Breast epithelium (tissue), 3 donors: ENCODE results near the gene LCE1E.

ENCODE experiments used
- CTCF ChIP-seq, 3 donors: fragments of 450-650 bp; IDR thresholded peaks; one replicate each; pipeline ENCODE4 v1.5.1; 2016 to 2017; ENCODE audit warnings: antibody characterized with exemption in 3 of 3, mild to moderate bottlenecking in 3 of 3, moderate library complexity in 3 of 3
- POLR2A ChIP-seq: fragments of 450-650 bp; IDR thresholded peaks from one replicate; pipeline ENCODE4 v1.6.1; 2016; ENCODE audit warnings: antibody characterized with exemption, mild to moderate bottlenecking, moderate library complexity

- TF ChIP-seq POLR2A, result no peak
- TF ChIP-seq CTCF (IDR thresholded peaks at IDR 0.05), result no peak
Observed at GRCh38 chr1:152770411-152770810, 15.6 kb upstream of the LCE1E start.
